ENCODE results near the gene OPTN.

Gene OPTN

GRCh38 chr10:13115832-13116803 is 16.2 kb downstream of the OPTN start:
- Histone ChIP-seq H3K9ac (no peak overlapping the region), H3K27ac (peak overlapping the region; percentile 78)

GRCh38 chr10:13117841-13118783 is 18.1 kb downstream of the OPTN start:
- peaks cover 11% of the 10 kb centered on the region for H3K4me1 ChIP-seq
- H3K36me3 ChIP-seq (ENCODE audit: control insufficient read depth, insufficient read depth, low read length), result no peaks in the 10 kb centered on the region
- H3K4me3 ChIP-seq (ENCODE audit: low read depth, low read length), result no peak overlapping the region

More at GRCh38 chr10:13115832-13116803, 16.2 kb downstream of the OPTN start:
- H3K27me3 ChIP-seq (ENCODE audit: control insufficient read depth, insufficient read depth, low read length), result no peaks in the 10 kb centered on the region
- H3K4me1 ChIP-seq, result peaks cover 11% of the 10 kb centered on the region
- H3K4me3 ChIP-seq (ENCODE audit: low read depth, low read length), result no peak overlapping the region
- H2AFZ ChIP-seq, result peak overlapping the region; percentile 57
- H3K4me2 ChIP-seq (ENCODE audit: low read length), result peak overlapping the region; percentile 1
- no peaks in the 10 kb centered on the region for H3K9me3 ChIP-seq (ENCODE audit: control insufficient read depth, low read length)
- H3K79me2 ChIP-seq, result no peaks in the 10 kb centered on the region
- TF ChIP-seq CTCF (IDR thresholded peaks at IDR 0.05), result no peak
- H3K36me3 ChIP-seq (ENCODE audit: control insufficient read depth, insufficient read depth, low read length), result no peaks in the 10 kb centered on the region

GRCh38 chr10:13118784-13119410 is 18.9 kb downstream of the OPTN start:
- H3K27me3 ChIP-seq (ENCODE audit: control insufficient read depth, insufficient read depth, low read length), result no peaks in the 10 kb centered on the region
- H3K4me3 ChIP-seq (ENCODE audit: low read depth, low read length), result no peak overlapping the region
- no peak overlapping the region for H2AFZ ChIP-seq
- H3K9me3 ChIP-seq (ENCODE audit: control insufficient read depth, low read length), result no peaks in the 10 kb centered on the region
- peaks cover 11% of the 10 kb centered on the region for H3K4me1 ChIP-seq
- H3K79me2 ChIP-seq, result no peaks in the 10 kb centered on the region
- no peak for TF ChIP-seq CTCF (IDR thresholded peaks at IDR 0.05)
- H3K27ac ChIP-seq, result no peak overlapping the region
- no peak overlapping the region for H3K4me2 ChIP-seq (ENCODE audit: low read length)
- H3K36me3 ChIP-seq (ENCODE audit: control insufficient read depth, insufficient read depth, low read length), result no peaks in the 10 kb centered on the region
- H3K9ac ChIP-seq, result no peak overlapping the region

More at GRCh38 chr10:13117841-13118783, 18.1 kb downstream of the OPTN start:
- Histone ChIP-seq H3K9ac (no peak overlapping the region), H3K27ac (no peak overlapping the region), H3K9me3 (ENCODE audit: control insufficient read depth, low read length) (no peaks in the 10 kb centered on the region), H3K4me2 (ENCODE audit: low read length) (no peak overlapping the region), H3K27me3 (ENCODE audit: control insufficient read depth, insufficient read depth, low read length) (no peaks in the 10 kb centered on the region), H3K79me2 (no peaks in the 10 kb centered on the region), H2AFZ (no peak overlapping the region)
- TF ChIP-seq CTCF (IDR thresholded peaks at IDR 0.05), result no peak

GRCh38 chr10:13120786-13121499 is 21.0 kb downstream of the OPTN start:
- H3K79me2 ChIP-seq, result no peaks in the 10 kb centered on the region
- no peaks in the 10 kb centered on the region for H3K9me3 ChIP-seq (ENCODE audit: control insufficient read depth, low read length)
- H2AFZ ChIP-seq, result no peak overlapping the region
- H3K36me3 ChIP-seq (ENCODE audit: control insufficient read depth, insufficient read depth, low read length), result no peaks in the 10 kb centered on the region
- H3K4me2 ChIP-seq (ENCODE audit: low read length), result no peak overlapping the region
- H3K27ac ChIP-seq, result no peak overlapping the region
- TF ChIP-seq CTCF (IDR thresholded peaks at IDR 0.05), result no peak
- peaks cover 7% of the 10 kb centered on the region for H3K4me1 ChIP-seq
- H3K9ac ChIP-seq, result no peak overlapping the region
- H3K4me3 ChIP-seq (ENCODE audit: low read depth, low read length), result no peak overlapping the region
- no peaks in the 10 kb centered on the region for H3K27me3 ChIP-seq (ENCODE audit: control insufficient read depth, insufficient read depth, low read length)

All from parathyroid adenoma (tissue), 2 donors.